ENCODE data around the gene ZNF266.

Gene ZNF266

GRCh38 chr19:9456018-9456689 lies 20.8 kb upstream of the ZNF266 start:
- H3K9me3 ChIP-seq = peaks cover 19% of the 10 kb centered on the region
- no peaks in the 10 kb centered on the region for H3K4me1 ChIP-seq (ENCODE audit: control insufficient read depth in 1 of 2, insufficient read depth in 1 of 2, low read depth in 1 of 2, low read length in 1 of 2)
- H3K4me3 ChIP-seq (ENCODE audit: low read depth in 1 of 2, low read length in 1 of 2) = no peak overlapping the region
- TF ChIP-seq, protein P1, sequence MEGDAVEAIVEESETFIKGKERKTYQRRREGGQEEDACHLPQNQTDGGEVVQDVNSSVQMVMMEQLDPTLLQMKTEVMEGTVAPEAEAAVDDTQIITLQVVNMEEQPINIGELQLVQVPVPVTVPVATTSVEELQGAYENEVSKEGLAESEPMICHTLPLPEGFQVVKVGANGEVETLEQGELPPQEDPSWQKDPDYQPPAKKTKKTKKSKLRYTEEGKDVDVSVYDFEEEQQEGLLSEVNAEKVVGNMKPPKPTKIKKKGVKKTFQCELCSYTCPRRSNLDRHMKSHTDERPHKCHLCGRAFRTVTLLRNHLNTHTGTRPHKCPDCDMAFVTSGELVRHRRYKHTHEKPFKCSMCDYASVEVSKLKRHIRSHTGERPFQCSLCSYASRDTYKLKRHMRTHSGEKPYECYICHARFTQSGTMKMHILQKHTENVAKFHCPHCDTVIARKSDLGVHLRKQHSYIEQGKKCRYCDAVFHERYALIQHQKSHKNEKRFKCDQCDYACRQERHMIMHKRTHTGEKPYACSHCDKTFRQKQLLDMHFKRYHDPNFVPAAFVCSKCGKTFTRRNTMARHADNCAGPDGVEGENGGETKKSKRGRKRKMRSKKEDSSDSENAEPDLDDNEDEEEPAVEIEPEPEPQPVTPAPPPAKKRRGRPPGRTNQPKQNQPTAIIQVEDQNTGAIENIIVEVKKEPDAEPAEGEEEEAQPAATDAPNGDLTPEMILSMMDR (IDR thresholded peaks at IDR 0.05) = no peak
- H3K27ac ChIP-seq = no peak overlapping the region
- no peaks in the 10 kb centered on the region for H3K36me3 ChIP-seq
- H3K27me3 ChIP-seq = no peaks in the 10 kb centered on the region

DNA sequence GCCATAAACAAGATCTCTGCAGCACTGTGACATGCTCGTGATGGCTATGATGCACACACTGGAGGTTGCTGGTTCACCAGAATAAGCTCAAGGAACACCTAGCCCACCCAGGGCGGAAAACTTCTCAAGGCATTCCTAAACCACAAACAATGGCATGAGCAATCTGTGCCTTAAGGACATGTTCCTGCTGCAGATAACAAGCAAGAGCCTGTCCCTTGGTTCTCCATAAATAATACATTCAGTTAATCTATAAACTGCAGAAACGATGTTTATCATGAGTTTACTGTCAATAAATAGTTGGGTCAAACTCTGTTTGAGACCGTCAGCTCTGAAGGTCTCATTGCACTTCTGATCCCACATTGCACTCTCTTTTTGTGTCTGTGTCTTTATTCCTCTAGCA lies 18.6 kb upstream of the ZNF266 start:
- no peaks in the 10 kb centered on the region for H3K4me1 ChIP-seq (ENCODE audit: control insufficient read depth in 1 of 2, insufficient read depth in 1 of 2, low read depth in 1 of 2, low read length in 1 of 2)
- H3K4me3 ChIP-seq (ENCODE audit: low read depth in 1 of 2, low read length in 1 of 2) = no peak overlapping the region
- H3K27me3 ChIP-seq = no peaks in the 10 kb centered on the region
- no peak overlapping the region for H3K27ac ChIP-seq
- peaks cover 11% of the 10 kb centered on the region for H3K9me3 ChIP-seq
- no peaks in the 10 kb centered on the region for H3K36me3 ChIP-seq
- TF ChIP-seq, protein P1 (IDR thresholded peaks at IDR 0.05) = no peak

DNA sequence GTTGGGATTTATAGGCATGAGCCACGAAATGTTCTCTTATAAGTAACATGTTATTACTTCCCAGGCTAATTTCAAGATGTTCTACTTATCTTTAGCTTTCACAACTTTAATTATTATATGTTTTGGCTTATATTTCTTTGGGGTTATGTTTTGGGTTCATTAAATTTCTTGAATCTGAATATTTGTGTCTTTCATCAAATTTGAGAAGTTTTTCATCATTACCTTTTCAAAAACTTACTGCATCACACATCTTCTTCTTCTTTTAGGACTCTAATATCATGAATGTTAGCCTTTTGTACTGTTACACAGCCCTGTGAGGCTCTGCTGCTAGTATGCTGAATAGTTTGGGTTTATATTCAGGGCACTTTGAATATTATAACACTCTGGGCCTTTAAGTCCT lies 9.7 kb upstream of the ZNF266 start:
- H3K4me3 ChIP-seq (ENCODE audit: low read depth in 1 of 2, low read length in 1 of 2) = no peak overlapping the region
- TF ChIP-seq, protein P1 (IDR thresholded peaks at IDR 0.05) = no peak
- no peaks in the 10 kb centered on the region for H3K9me3 ChIP-seq
- H3K36me3 ChIP-seq = no peaks in the 10 kb centered on the region
- H3K4me1 ChIP-seq (ENCODE audit: control insufficient read depth in 1 of 2, insufficient read depth in 1 of 2, low read depth in 1 of 2, low read length in 1 of 2) = no peaks in the 10 kb centered on the region
- H3K27ac ChIP-seq = no peak overlapping the region
- no peaks in the 10 kb centered on the region for H3K27me3 ChIP-seq

- H3K9me3 ChIP-seq = no peaks in the 10 kb centered on the region
- no peak overlapping the region for H3K27ac ChIP-seq
- peaks cover 21% of the 10 kb centered on the region for H3K36me3 ChIP-seq
- H3K27me3 ChIP-seq = no peaks in the 10 kb centered on the region
- H3K4me3 ChIP-seq (ENCODE audit: low read depth in 1 of 2, low read length in 1 of 2) = no peak overlapping the region
- H3K4me1 ChIP-seq (ENCODE audit: control insufficient read depth in 1 of 2, insufficient read depth in 1 of 2, low read depth in 1 of 2, low read length in 1 of 2) = peaks cover 7 to 19% of the 10 kb centered on the region in 2 experiments
- TF ChIP-seq, protein P1 (IDR thresholded peaks at IDR 0.05) = no peak
Observed at GRCh38 chr19:9436358-9436757, 985 bp upstream of the ZNF266 start.

DNA sequence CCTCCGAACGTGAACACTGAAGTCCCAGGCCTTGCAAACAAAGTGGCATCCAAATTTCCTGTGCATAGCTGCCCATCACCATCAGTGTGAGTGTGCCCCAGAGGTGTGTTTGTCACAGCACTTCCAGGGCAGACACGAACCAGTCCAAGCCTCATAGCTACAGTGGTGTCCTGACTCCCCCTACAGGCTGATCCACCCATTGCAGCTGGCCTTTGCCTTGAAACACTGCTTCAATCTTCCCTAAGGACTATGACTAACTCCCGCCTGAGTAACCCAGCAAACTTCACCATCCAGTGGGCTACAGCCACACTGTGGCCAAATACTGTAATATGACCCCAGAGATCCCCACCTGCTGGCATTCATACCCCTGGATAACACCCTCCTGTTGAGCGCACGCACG lies 3.9 kb downstream of the ZNF266 start:
- Histone ChIP-seq H3K27me3 (no peaks in the 10 kb centered on the region), H3K9me3 (no peaks in the 10 kb centered on the region), H3K4me3 (ENCODE audit: low read depth in 1 of 2, low read length in 1 of 2) (no peak overlapping the region), H3K36me3 (peaks cover 44% of the 10 kb centered on the region), H3K4me1 (ENCODE audit: control insufficient read depth in 1 of 2, insufficient read depth in 1 of 2, low read depth in 1 of 2, low read length in 1 of 2) (peaks cover 7 to 19% of the 10 kb centered on the region in 2 experiments), H3K27ac (no peak overlapping the region)
- TF ChIP-seq, protein P1 (IDR thresholded peaks at IDR 0.05) = peak; percentile 25

All from neutrophil (primary cell).